GM13977 (cell line): Measurements from ENCODE around the gene CLBA1.

ENCODE experiments used
- DNase-seq: peaks from one replicate; pipeline ENCODE4 v3.0.0; 2012; ENCODE audit warnings: low spot score
- in situ Hi-C: fragments of 300-500 bp; cut with MboI; formaldehyde crosslinking; loops from one replicate; pipeline ENCODE4 v1.12.0; 2022; ENCODE audit warnings: low sequenced_read_pairs, low pct_unique_long_range_greater_than_20kb, mixed read lengths, inconsistent platforms; ENCODE audit not compliant: unreplicated experiment
- TF ChIP-seq, protein P1 (sequence below): IDR thresholded peaks from 2 replicates; pipeline ENCODE4 v1.5.1; 2012; ENCODE audit warnings: mild to moderate bottlenecking, control low read depth; ENCODE audit not compliant: insufficient read depth; ENCODE audit errors: extremely low read depth, missing control alignments

CLBA1 gene

GRCh38 chr14:105039458-105040205 is 54.0 kb downstream of the CLBA1 start:
- in situ Hi-C loops, result loop anchor here (5.0 to 25.0 kb wide), 2 partner anchors 57 to 277 kb away; partner anchors contain the start of gene SIVA1
- TF ChIP-seq, protein P1, sequence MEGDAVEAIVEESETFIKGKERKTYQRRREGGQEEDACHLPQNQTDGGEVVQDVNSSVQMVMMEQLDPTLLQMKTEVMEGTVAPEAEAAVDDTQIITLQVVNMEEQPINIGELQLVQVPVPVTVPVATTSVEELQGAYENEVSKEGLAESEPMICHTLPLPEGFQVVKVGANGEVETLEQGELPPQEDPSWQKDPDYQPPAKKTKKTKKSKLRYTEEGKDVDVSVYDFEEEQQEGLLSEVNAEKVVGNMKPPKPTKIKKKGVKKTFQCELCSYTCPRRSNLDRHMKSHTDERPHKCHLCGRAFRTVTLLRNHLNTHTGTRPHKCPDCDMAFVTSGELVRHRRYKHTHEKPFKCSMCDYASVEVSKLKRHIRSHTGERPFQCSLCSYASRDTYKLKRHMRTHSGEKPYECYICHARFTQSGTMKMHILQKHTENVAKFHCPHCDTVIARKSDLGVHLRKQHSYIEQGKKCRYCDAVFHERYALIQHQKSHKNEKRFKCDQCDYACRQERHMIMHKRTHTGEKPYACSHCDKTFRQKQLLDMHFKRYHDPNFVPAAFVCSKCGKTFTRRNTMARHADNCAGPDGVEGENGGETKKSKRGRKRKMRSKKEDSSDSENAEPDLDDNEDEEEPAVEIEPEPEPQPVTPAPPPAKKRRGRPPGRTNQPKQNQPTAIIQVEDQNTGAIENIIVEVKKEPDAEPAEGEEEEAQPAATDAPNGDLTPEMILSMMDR, result no peak
- no peak for DNase-seq

DNA sequence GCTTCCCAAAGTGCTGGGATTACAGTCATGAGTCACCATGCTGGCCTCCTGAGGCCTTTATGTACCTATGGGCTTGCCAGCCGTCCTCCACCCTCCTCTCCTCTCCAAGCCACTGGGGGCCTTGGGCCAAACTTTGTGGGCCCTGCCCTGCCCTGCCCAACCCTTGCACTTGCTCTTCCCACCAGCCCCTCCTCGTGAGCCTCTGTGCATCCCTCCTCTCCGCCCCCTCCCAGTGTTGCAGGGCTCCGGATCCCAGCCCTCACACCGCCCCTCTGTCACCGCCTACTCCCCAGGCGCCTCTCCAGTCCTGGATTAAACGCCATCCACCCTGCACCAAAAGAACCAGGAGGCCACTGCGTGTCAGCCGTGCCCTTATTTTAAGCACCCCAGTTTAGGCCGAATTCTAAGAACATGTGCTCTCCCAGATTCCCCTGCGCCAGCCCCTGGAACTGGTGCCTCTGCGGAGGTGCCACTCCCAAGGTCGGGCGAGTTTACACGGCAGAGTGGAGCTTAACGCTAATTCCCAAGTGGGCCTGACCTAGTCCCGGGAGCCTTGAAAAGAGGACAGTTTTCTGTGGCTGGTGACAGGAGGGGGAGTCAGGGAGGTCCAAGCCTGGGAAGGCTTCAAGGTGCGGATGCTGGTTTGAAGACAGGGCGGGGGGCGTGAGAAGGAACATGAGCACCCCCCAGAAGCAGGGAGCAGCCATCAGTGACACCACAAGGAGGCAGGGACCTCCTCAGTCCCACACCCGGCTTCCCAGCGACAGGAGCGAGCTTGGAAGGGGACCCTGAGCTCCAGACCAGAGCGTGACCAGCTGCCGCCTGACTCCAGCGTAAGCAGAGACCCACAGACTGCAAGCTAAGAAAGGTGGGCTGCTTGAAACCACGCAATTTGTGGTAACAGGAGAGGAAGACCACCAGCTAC is 56.5 kb downstream of the CLBA1 start:
- no peak for DNase-seq
- in situ Hi-C loops, result loop anchor here (5.0 to 25.0 kb wide), 2 partner anchors 60 to 280 kb away; partner anchors contain the start of gene SIVA1
- TF ChIP-seq, protein P1, result no peak

- TF ChIP-seq, protein P1, result no peak
- in situ Hi-C loops, result loop anchor here (5.0 to 25.0 kb wide), 2 partner anchors 61 to 281 kb away; partner anchors contain the start of gene SIVA1
- no peak for DNase-seq
Observed at GRCh38 chr14:105042813-105043212, 57.2 kb downstream of the CLBA1 start.

DNA sequence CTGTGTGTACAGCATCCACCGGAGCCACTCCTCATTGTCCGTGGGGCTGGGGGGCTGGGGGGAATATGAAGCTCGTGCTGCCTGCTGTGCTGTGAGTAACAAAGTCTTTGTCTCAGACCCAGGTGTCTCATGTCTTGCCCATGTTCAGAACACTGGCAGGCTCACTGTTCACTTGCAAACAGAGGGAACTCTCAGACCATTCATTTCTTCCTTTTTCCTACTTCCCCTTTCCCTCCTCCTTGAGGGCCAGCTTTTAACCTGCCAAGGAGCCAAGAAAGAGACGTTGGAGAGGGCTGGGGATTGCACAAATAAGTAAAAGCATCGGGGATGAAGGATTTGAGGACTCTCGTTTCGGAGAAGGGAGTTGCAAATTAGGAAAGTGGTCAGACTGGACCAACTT is 58.1 kb downstream of the CLBA1 start:
- DNase-seq, result no peak
- in situ Hi-C loops, result loop anchor here (5.0 to 25.0 kb wide), 2 partner anchors 61 to 281 kb away; partner anchors contain the start of gene SIVA1

More for the DNA sequence above, 58.1 kb downstream of the CLBA1 start:
- TF ChIP-seq, protein P1, result no peak
